ENCODE data around the gene CHMP3.
"Not testable (repeated sequence)": the region's sequence is repeated elsewhere in the genome, so short reads cannot be mapped to it uniquely, and the experiment has no call there.

Gene CHMP3

GRCh38 chr2:86566158-86566820, 3.0 kb upstream of the CHMP3 start:
- no peak for DNase-seq
- TF ChIP-seq POLR2A (IDR thresholded peaks at IDR 0.05; ENCODE audit: low read length), result no peak
- TF ChIP-seq GATA1 (IDR thresholded peaks at IDR 0.05; ENCODE audit: low read depth, low read length), result no peak

GRCh38 chr2:86563650-86564061, 413 bp upstream of the CHMP3 start:
- no peak for TF ChIP-seq GATA1 (IDR thresholded peaks at IDR 0.05; ENCODE audit: low read depth, low read length)
- TF ChIP-seq POLR2A (IDR thresholded peaks at IDR 0.05; ENCODE audit: low read length), result no peak
- DNase-seq, result no peak

- DNase-seq, result no peak
Observed at GRCh38 chr2:86562485-86562921, 740 bp downstream of the CHMP3 start.

GRCh38 chr2:86557836-86558235, 5.4 kb downstream of the CHMP3 start:
- no peak for DNase-seq
- no peak for TF ChIP-seq GATA1 (IDR thresholded peaks at IDR 0.05; ENCODE audit: low read depth, low read length)
- no peak for TF ChIP-seq POLR2A (IDR thresholded peaks at IDR 0.05; ENCODE audit: low read length)

More at GRCh38 chr2:86562485-86562921, 740 bp downstream of the CHMP3 start:
- TF ChIP-seq GATA1 (IDR thresholded peaks at IDR 0.05; ENCODE audit: low read depth, low read length) (no peak), POLR2A (IDR thresholded peaks at IDR 0.05; ENCODE audit: low read length) (no peak)

- no peak for DNase-seq
- TF ChIP-seq POLR2A (IDR thresholded peaks at IDR 0.05; ENCODE audit: low read length) (no peak), GATA1 (IDR thresholded peaks at IDR 0.05; ENCODE audit: low read depth, low read length) (no peak)
Observed at GRCh38 chr2:86556508-86556907, 6.7 kb downstream of the CHMP3 start.

GRCh38 chr2:86552889-86553288, 10.4 kb downstream of the CHMP3 start:
- TF ChIP-seq POLR2A (IDR thresholded peaks at IDR 0.05; ENCODE audit: low read length), result no peak
- DNase-seq, result no peak

GRCh38 chr2:86549963-86550725, 13.1 kb downstream of the CHMP3 start:
- DNase-seq, result not testable (repeated sequence)

GRCh38 chr2:86549440-86549839, 13.8 kb downstream of the CHMP3 start:
- not testable (repeated sequence) for DNase-seq

GRCh38 chr2:86548913-86549396, 14.3 kb downstream of the CHMP3 start:
- not testable (repeated sequence) for DNase-seq

GRCh38 chr2:86548165-86548912, 14.9 kb downstream of the CHMP3 start:
- not testable (repeated sequence) for DNase-seq

- DNase-seq, result not testable (repeated sequence)
Observed at GRCh38 chr2:86545296-86545924, 17.8 kb downstream of the CHMP3 start.

GRCh38 chr2:86544278-86545099, 18.8 kb downstream of the CHMP3 start:
- not testable (repeated sequence) for DNase-seq

- no peak for TF ChIP-seq GATA1 (IDR thresholded peaks at IDR 0.05; ENCODE audit: low read depth, low read length)
- TF ChIP-seq POLR2A (IDR thresholded peaks at IDR 0.05; ENCODE audit: low read length), result no peak
- DNase-seq, result no peak
Observed at GRCh38 chr2:86543793-86544192, 19.4 kb downstream of the CHMP3 start.

GRCh38 chr2:86543335-86543734, 19.9 kb downstream of the CHMP3 start:
- TF ChIP-seq POLR2A (IDR thresholded peaks at IDR 0.05; ENCODE audit: low read length) (no peak), GATA1 (IDR thresholded peaks at IDR 0.05; ENCODE audit: low read depth, low read length) (no peak)
- no peak for DNase-seq
